ENCODE measurements around the gene TAF4B. TPM values are rescaled to one million over a fixed set of nuclear protein-coding genes. Genes with fewer than 3 reads are reported as not detected.
A peak's percentile ranks its signal among the peaks of the same experiment; 100 is the strongest.

The TAF4B gene
- total RNA-seq, 3 donors from 2014 or later (not counting 1 experiment from before 2014, with no cell fraction given): 1.5 to 3.3 (median 1.7) TPM

- Histone ChIP-seq H3K27me3 (ENCODE audit: control insufficient read depth, insufficient read depth, low read length) (no peaks in the 10 kb centered on the region), H3K36me3 (ENCODE audit: control insufficient read depth, insufficient read depth, low read length) (no peaks in the 10 kb centered on the region), H3K4me3 (ENCODE audit: low read length) (no peak overlapping the region), H3K27ac (ENCODE audit: low read length) (no peak overlapping the region), H3K9me3 (ENCODE audit: control insufficient read depth, insufficient read depth, low read length) (no peaks in the 10 kb centered on the region), H3K4me1 (ENCODE audit: control insufficient read depth, insufficient read depth, low read length) (no peaks in the 10 kb centered on the region)
- DNase-seq: no peak
- intact Hi-C loops (cut with micrococcal nuclease): no loop called here
- Mint-ChIP-seq H3K4me1 (no peaks in the 10 kb centered on the region), H3K4me3 (no peak overlapping the region), H3K9me3 (no peaks in the 10 kb centered on the region), H3K27me3 (ENCODE audit: low read depth in 2 of 2) (no peaks in the 10 kb centered on the region), H3K36me3 (no peaks in the 10 kb centered on the region), H3K27ac (no peak overlapping the region)
- no CpG with 5 or more reads among the region's 1 CpG for WGBS (ENCODE audit: insufficient coverage)
- no peak for ATAC-seq
- no peak for TF ChIP-seq CTCF (IDR thresholded peaks at IDR 0.05)
These were observed 83.0 kb downstream of the TAF4B start for GRCh38 chr18:26309281-26309680.

- H3K27ac ChIP-seq (ENCODE audit: low read length): no peak overlapping the region
- no peaks in the 10 kb centered on the region for H3K4me1 ChIP-seq (ENCODE audit: control insufficient read depth, insufficient read depth, low read length)
- no peaks in the 10 kb centered on the region for H3K27me3 Mint-ChIP-seq (ENCODE audit: low read depth in 2 of 2)
- DNase-seq: no peak
- no peaks in the 10 kb centered on the region for H3K36me3 ChIP-seq (ENCODE audit: control insufficient read depth, insufficient read depth, low read length)
- no peaks in the 10 kb centered on the region for H3K36me3 Mint-ChIP-seq
- no peaks in the 10 kb centered on the region for H3K9me3 Mint-ChIP-seq
- H3K4me3 ChIP-seq (ENCODE audit: low read length): no peak overlapping the region
- no peak for TF ChIP-seq CTCF (IDR thresholded peaks at IDR 0.05)
- no peak overlapping the region for H3K4me3 Mint-ChIP-seq
- no peak overlapping the region for H3K27ac Mint-ChIP-seq
- peak in 1 of 3 donors; percentile 27 for ATAC-seq
- no CpG with 5 or more reads among the region's 1 CpG for WGBS (ENCODE audit: insufficient coverage)
- H3K9me3 ChIP-seq (ENCODE audit: control insufficient read depth, insufficient read depth, low read length): no peaks in the 10 kb centered on the region
- H3K4me1 Mint-ChIP-seq: no peaks in the 10 kb centered on the region
- no peaks in the 10 kb centered on the region for H3K27me3 ChIP-seq (ENCODE audit: control insufficient read depth, insufficient read depth, low read length)
- intact Hi-C loops (cut with micrococcal nuclease): no loop called here
These were observed 86.0 kb downstream of the TAF4B start for GRCh38 chr18:26312199-26312598.

GRCh38 chr18:26317398-26317797, 91.2 kb downstream of the TAF4B start:
- no peaks in the 10 kb centered on the region for H3K27me3 ChIP-seq (ENCODE audit: control insufficient read depth, insufficient read depth, low read length)
- Mint-ChIP-seq H3K27me3 (ENCODE audit: low read depth in 2 of 2) (no peaks in the 10 kb centered on the region), H3K9me3 (no peaks in the 10 kb centered on the region), H3K4me1 (no peaks in the 10 kb centered on the region), H3K27ac (no peak overlapping the region), H3K36me3 (no peaks in the 10 kb centered on the region), H3K4me3 (no peak overlapping the region)
- no peak overlapping the region for H3K27ac ChIP-seq (ENCODE audit: low read length)
- intact Hi-C loops (cut with micrococcal nuclease): no loop called here
- TF ChIP-seq CTCF (IDR thresholded peaks at IDR 0.05): no peak
- H3K9me3 ChIP-seq (ENCODE audit: control insufficient read depth, insufficient read depth, low read length): no peaks in the 10 kb centered on the region
- no peak overlapping the region for H3K4me3 ChIP-seq (ENCODE audit: low read length)
- H3K4me1 ChIP-seq (ENCODE audit: control insufficient read depth, insufficient read depth, low read length): no peaks in the 10 kb centered on the region
- DNase-seq (no peak), ATAC-seq (no peak)
- WGBS (ENCODE audit: insufficient coverage): 96% methylated on average over 3 of the region's 3 CpGs
- H3K36me3 ChIP-seq (ENCODE audit: control insufficient read depth, insufficient read depth, low read length): no peaks in the 10 kb centered on the region

GRCh38 chr18:26320686-26321085, 94.4 kb downstream of the TAF4B start:
- Mint-ChIP-seq H3K9me3 (peaks cover 0 to 2% of the 10 kb centered on the region in 2 donors), H3K4me3 (no peak overlapping the region), H3K27me3 (ENCODE audit: low read depth in 2 of 2) (no peaks in the 10 kb centered on the region), H3K27ac (no peak overlapping the region), H3K36me3 (no peaks in the 10 kb centered on the region), H3K4me1 (no peaks in the 10 kb centered on the region)
- Histone ChIP-seq H3K27ac (ENCODE audit: low read length) (no peak overlapping the region), H3K4me1 (ENCODE audit: control insufficient read depth, insufficient read depth, low read length) (no peaks in the 10 kb centered on the region), H3K4me3 (ENCODE audit: low read length) (no peak overlapping the region), H3K9me3 (ENCODE audit: control insufficient read depth, insufficient read depth, low read length) (no peaks in the 10 kb centered on the region), H3K36me3 (ENCODE audit: control insufficient read depth, insufficient read depth, low read length) (no peaks in the 10 kb centered on the region), H3K27me3 (ENCODE audit: control insufficient read depth, insufficient read depth, low read length) (no peaks in the 10 kb centered on the region)
- intact Hi-C loops (cut with micrococcal nuclease): no loop called here
- 100% methylated on average over 1 of the region's 1 CpG for WGBS (ENCODE audit: insufficient coverage)
- no peak for ATAC-seq
- no peak for DNase-seq
- TF ChIP-seq CTCF (IDR thresholded peaks at IDR 0.05): no peak
